Activated CD8-positive, alpha-beta T cell treated with anti-CD3 and anti-CD28 coated beads for 36 hours (primary cell): ENCODE data around the gene CD48. TPM values are rescaled to one million over a fixed set of nuclear protein-coding genes. Genes with fewer than 3 reads are reported as not detected.

Source experiments
- ATAC-seq: fragments of 200-7000 bp; cut with Tn5 transposase; one replicate; pipeline ENCODE4 v1.10.0; 2021; ENCODE audit warnings: mild to moderate bottlenecking, moderate library complexity
- CTCF ChIA-PET: fragments of 350-600 bp; sonication (Branson Sonifier 250); formaldehyde crosslinking; loops from one replicate; lab custom pipeline; 2021; ENCODE audit warnings: antibody characterized with exemption; lab: Charles Lee
- POLR2A ChIA-PET: fragments of 350-600 bp; sonication (Branson Sonifier 250); formaldehyde crosslinking; loops from one replicate; lab custom pipeline; 2021; ENCODE audit warnings: antibody characterized with exemption; lab: Charles Lee
- DNase-seq: peaks from one replicate; pipeline ENCODE4 v3.0.0-alpha.2; 2020
- H3K27ac Mint-ChIP-seq: one replicate; pipeline ENCODE4 v1.8.0; 2021; ENCODE audit warnings: mild to moderate bottlenecking, mixed read lengths
- H3K27me3 Mint-ChIP-seq: one replicate; pipeline ENCODE4 v1.8.0; 2021; ENCODE audit warnings: mixed read lengths
- H3K36me3 Mint-ChIP-seq: one replicate; pipeline ENCODE4 v1.8.0; 2021; ENCODE audit warnings: low read depth, mixed read lengths
- H3K4me1 Mint-ChIP-seq: one replicate; pipeline ENCODE4 v1.8.0; 2021; ENCODE audit warnings: low read depth, mixed read lengths
- H3K4me3 Mint-ChIP-seq: one replicate; pipeline ENCODE4 v1.8.0; 2021; ENCODE audit warnings: mild to moderate bottlenecking, moderate library complexity, mixed read lengths
- H3K9me3 Mint-ChIP-seq: one replicate; pipeline ENCODE4 v1.8.0; 2021; ENCODE audit warnings: mixed read lengths
- CTCF ChIP-seq: fragments of 200-600 bp; IDR thresholded peaks from one replicate; pipeline ENCODE4 v1.8.0; 2022; ENCODE audit warnings: antibody characterized with exemption, mild to moderate bottlenecking
- intact Hi-C: fragments of 100-400 bp; cut with micrococcal nuclease; formaldehyde crosslinking; loops from one replicate; pipeline ENCODE4 v1.10.0; 2022
- total RNA-seq, 2 experiments: library from RNA; stranded (reverse); gene quantifications; one replicate each; pipeline ENCODE4 v1.2.3, GENCODE V29; 2021

The CD48 gene
- total RNA-seq, 2 experiments from 2014 or later = 379 to 388 TPM

- H3K4me3 Mint-ChIP-seq = peak overlapping the region; percentile 97
- peaks cover 63% of the 10 kb centered on the region for H3K36me3 Mint-ChIP-seq
- H3K9me3 Mint-ChIP-seq = peaks cover 4% of the 10 kb centered on the region
- ATAC-seq = no peak
- H3K4me1 Mint-ChIP-seq = peaks cover 47% of the 10 kb centered on the region
- no peak for DNase-seq
- peak overlapping the region; percentile 99 for H3K27ac Mint-ChIP-seq
- no peaks in the 10 kb centered on the region for H3K27me3 Mint-ChIP-seq
- POLR2A ChIA-PET = interaction anchor here (0.8 to 3.1 kb wide), 8 partner anchors 14 to 149 kb away, joined by 3 to 24 read pairs (median 5); partner anchors contain the start of gene SLAMF6
- TF ChIP-seq CTCF = no peak
- intact Hi-C loops = no loop called here
- CTCF ChIA-PET = interaction anchor here (0.7 to 5.3 kb wide), 7 partner anchors 23 to 69 kb away, joined by 3 to 24 read pairs (median 10); no protein-coding TSS in a partner anchor
These were observed 66.1 kb downstream of the CD48 start for GRCh38 chr1:160645386-160646130.

DNA sequence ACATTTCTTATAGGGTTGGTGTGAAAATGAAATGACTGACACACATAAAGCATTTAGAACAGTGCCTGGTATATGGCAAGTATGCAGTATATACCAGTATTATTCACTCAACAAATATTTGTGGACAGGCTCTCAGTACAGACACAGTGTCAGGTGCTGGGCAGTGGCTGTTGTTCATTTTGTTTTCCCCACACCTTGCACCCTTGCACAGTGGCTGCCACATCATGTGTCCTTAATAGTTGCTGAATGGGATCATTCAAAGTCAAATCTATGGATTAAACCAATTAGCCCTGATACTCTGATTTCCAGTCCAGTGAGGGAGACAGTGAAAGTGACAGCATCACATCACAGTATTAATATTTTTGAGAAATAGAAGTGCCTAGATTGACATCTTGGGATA lies 67.2 kb downstream of the CD48 start:
- CTCF ChIA-PET = interaction anchor here (1.7 to 5.3 kb wide), 2 partner anchors 25 to 31 kb away, joined by 11 to 24 read pairs; no protein-coding TSS in a partner anchor
- DNase-seq = no peak
- no peak for TF ChIP-seq CTCF
- ATAC-seq = no peak
- Mint-ChIP-seq H3K36me3 (peaks cover 64% of the 10 kb centered on the region), H3K9me3 (peaks cover 2% of the 10 kb centered on the region), H3K4me3 (peak overlapping the region; percentile 97), H3K27me3 (no peaks in the 10 kb centered on the region), H3K4me1 (peaks cover 48% of the 10 kb centered on the region), H3K27ac (peak overlapping the region; percentile 99)
- POLR2A ChIA-PET = interaction anchor here (3.1 kb wide), 1 partner anchor 17 kb away, joined by 24 read pairs; no protein-coding TSS in a partner anchor
- intact Hi-C loops = loop anchor here (5.0 kb wide), 2 partner anchors 63 to 182 kb away; no protein-coding TSS in a partner anchor

DNA sequence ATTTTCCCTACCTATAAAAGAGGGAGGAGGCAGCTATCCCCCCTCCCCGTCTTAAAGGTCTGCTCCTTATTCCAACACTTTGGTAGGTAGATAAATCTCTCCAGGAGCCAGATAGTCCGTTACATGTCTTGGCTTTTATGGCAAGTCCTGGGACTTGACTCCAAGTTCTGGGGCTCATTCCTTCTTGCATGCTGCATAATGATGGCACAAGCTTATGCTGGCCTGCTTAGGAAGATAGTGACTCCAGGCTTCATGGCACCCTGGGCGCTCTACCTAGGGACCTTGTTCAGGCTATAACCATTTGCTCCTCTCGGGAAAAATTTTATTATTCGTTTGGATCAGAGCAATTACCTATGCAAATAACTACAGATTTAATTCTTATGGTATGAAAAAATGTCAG lies 68.5 kb downstream of the CD48 start:
- ATAC-seq (no peak), DNase-seq (no peak)
- Mint-ChIP-seq H3K4me3 (peak overlapping the region; percentile 97), H3K27me3 (no peaks in the 10 kb centered on the region), H3K27ac (peak overlapping the region; percentile 99), H3K36me3 (peaks cover 69% of the 10 kb centered on the region), H3K4me1 (peaks cover 51% of the 10 kb centered on the region), H3K9me3 (no peaks in the 10 kb centered on the region)
- ChIA-PET CTCF (interaction anchor here (2.0 kb wide), 2 partner anchors 10 to 31 kb away, joined by 4 to 6 read pairs; no protein-coding TSS in a partner anchor), POLR2A (interaction anchor here (0.8 to 2.3 kb wide), 4 partner anchors 15 to 120 kb away, joined by 3 to 7 read pairs (median 4); partner anchors contain the start of gene SLAMF6)
- intact Hi-C loops = loop anchor here (5.0 kb wide), 2 partner anchors 64 to 181 kb away; no protein-coding TSS in a partner anchor
- TF ChIP-seq CTCF = no peak

GRCh38 chr1:160642281-160642644 lies 69.4 kb downstream of the CD48 start:
- ATAC-seq = no peak
- Mint-ChIP-seq H3K4me3 (peak overlapping the region; percentile 97), H3K27me3 (no peaks in the 10 kb centered on the region), H3K9me3 (no peaks in the 10 kb centered on the region), H3K27ac (peak overlapping the region; percentile 99), H3K36me3 (peaks cover 78% of the 10 kb centered on the region), H3K4me1 (peaks cover 56% of the 10 kb centered on the region)
- CTCF ChIA-PET = interaction anchor here (0.9 to 2.0 kb wide), 6 partner anchors 10 to 38 kb away, joined by 3 to 6 read pairs (median 4); no protein-coding TSS in a partner anchor
- intact Hi-C loops = loop anchor here (5.0 kb wide), 2 partner anchors 65 to 180 kb away; no protein-coding TSS in a partner anchor
- no peak for DNase-seq
- POLR2A ChIA-PET = interaction anchor here (0.6 to 2.3 kb wide), 6 partner anchors 10 to 119 kb away, joined by 3 to 7 read pairs (median 4); partner anchors contain the start of gene SLAMF6
- TF ChIP-seq CTCF = no peak
